ENCODE results near the gene DNLZ. TPM values are rescaled to one million over a fixed set of nuclear protein-coding genes. Genes with fewer than 3 reads are reported as not detected.

The DNLZ gene
- total and polyA plus RNA-seq, 9 of the 15 experiments (the other 6 are each of a cell fraction or from before 2014, with no cell fraction given) = 0.17 to 44.6 (median 3.4) TPM

GRCh38 chr9:136411378-136411777 lies 47.8 kb upstream of the DNLZ start:
- ATAC-seq = no peak
- peak overlapping the region; percentile 89 for H3K27ac ChIP-seq (ENCODE audit: extremely low read depth, low read depth, low read length)

More at GRCh38 chr9:136411378-136411777, 47.8 kb upstream of the DNLZ start:
- Histone ChIP-seq H3K4me2 (ENCODE audit: insufficient read depth, low read length) (peak overlapping the region; percentile 92), H4K20me1 (replicated peaks; ENCODE audit: control insufficient read depth, insufficient read depth, low read length) (no peaks in the 10 kb centered on the region; the same call in none of the 2 replicates), H3K9ac (ENCODE audit: insufficient read depth in 1 of 2, low read depth in 2 of 2, low read length in 2 of 2) (peak overlapping the region; percentile 97 to 99), H3K9me1 (ENCODE audit: control insufficient read depth, insufficient read depth, low read length) (no peaks in the 10 kb centered on the region), H3K36me3 (ENCODE audit: control insufficient read depth, insufficient read depth, low read length) (peaks cover 75% of the 10 kb centered on the region), H3K4me3 (peak overlapping the region; percentile 82), H2AFZ (ENCODE audit: low read depth, low read length) (no peak overlapping the region), H3K27me3 (ENCODE audit: control insufficient read depth in 2 of 2, insufficient read depth in 2 of 2, low read length in 2 of 2) (no peaks in the 10 kb centered on the region), H3K79me2 (ENCODE audit: control insufficient read depth, insufficient read depth, low read length) (peaks cover 72% of the 10 kb centered on the region), H3K4me1 (replicated peaks in 1 of 2; ENCODE audit: control insufficient read depth in 2 of 2, insufficient read depth in 2 of 2, low read length in 2 of 2) (peaks cover 16 to 34% of the 10 kb centered on the region in 2 experiments; a peak in 4 of 5 replicates), H3K9me3 (replicated peaks; ENCODE audit: control insufficient read depth, insufficient read depth, low read depth, low read length) (no peaks in the 10 kb centered on the region)
- TSS peak; percentile 70 for BruUV-seq (replicated peaks)
- TF ChIP-seq ZNF12 (CRISPR knock-in tag; IDR thresholded peaks at IDR 0.05) (0 out of 2 replicates have a peak, but pooled peaks have one; percentile 0), POLR3G (IDR thresholded peaks at IDR 0.05; ENCODE audit: extremely low read depth, insufficient read length, insufficient replicate concordance) (no peak), ARID1B (IDR thresholded peaks at IDR 0.05) (peak; percentile 27; the same call in 1 of the 2 replicates), SMAD2 (IDR thresholded peaks at IDR 0.05; ENCODE audit: low read depth, low read length) (no peak), STAT5A (IDR thresholded peaks at IDR 0.05; ENCODE audit: borderline replicate concordance, low read length) (peak; percentile 41; the same call in 1 of the 2 replicates), NFIC (IDR thresholded peaks at IDR 0.05) (0 out of 2 replicates have a peak, but pooled peaks have one; percentile 20), ZNF318 (IDR thresholded peaks at IDR 0.05; ENCODE audit: borderline replicate concordance in 1 of 2, low read depth in 1 of 2) (no peak), FOSL1 (tag; conservative IDR thresholded peaks at IDR 0.05) (peak; percentile 43)
- 1% methylated on average over 4 of the region's 4 CpGs for WGBS (ENCODE audit: insufficient coverage, low coverage, missing lambda C conversion rate)
- DNase-seq (ENCODE audit: extremely low read depth in 1 of 4, low spot score in 3 of 4) = peak in 2 of 4 experiments; percentile 47 to 60
- POLR2A ChIA-PET = interaction anchor here (0.6 to 2.7 kb wide), 4 partner anchors 8 to 28 kb away, joined by 4 to 9 read pairs (median 6); partner anchors contain the start of gene INPP5E
- intact Hi-C loops (cut with micrococcal nuclease) (no loop called here), in situ Hi-C loops (cut with MboI) (no loop called here)
- CTCF ChIA-PET (ENCODE audit: low intra/inter-chr PET ratio) = no interaction called here
- FAIRE-seq = no peak

Measured in K562 (cell line).